ENCODE measurements around the gene COQ2. TPM values are rescaled to one million over a fixed set of nuclear protein-coding genes. Genes with fewer than 3 reads are reported as not detected.

COQ2 gene
- total and polyA plus RNA-seq, 2 experiments from 2014 or later, result 21.1 to 25.3 TPM

GRCh38 chr4:83231620-83232076, 53.0 kb downstream of the COQ2 start:
- Histone ChIP-seq H3K4me2 (no peak overlapping the region), H3K36me3 (ENCODE audit: insufficient read depth) (no peaks in the 10 kb centered on the region), H4K20me1 (replicated peaks; ENCODE audit: insufficient read depth) (no peaks in the 10 kb centered on the region), H3K4me1 (ENCODE audit: insufficient read depth) (no peaks in the 10 kb centered on the region), H3K27ac (ENCODE audit: low read depth) (no peak overlapping the region), H3K9me2 (ENCODE audit: insufficient read depth) (peaks cover 10% of the 10 kb centered on the region; the same call in 1 of the 2 replicates), H3K79me2 (replicated peaks; ENCODE audit: insufficient read depth) (no peaks in the 10 kb centered on the region), H3K27me3 (ENCODE audit: insufficient read depth) (no peaks in the 10 kb centered on the region), H2AFZ (no peak overlapping the region), H3F3A (replicated peaks; ENCODE audit: low read depth) (no peaks in the 10 kb centered on the region), H3K4me3 (no peak overlapping the region)
- no peaks in the 10 kb centered on the region for H3K9me3 Mint-ChIP-seq
- peaks cover 13% of the 10 kb centered on the region; the same call in 2 of the 3 replicates for H3K4me1 Mint-ChIP-seq
- H3K4me3 Mint-ChIP-seq, result no peak overlapping the region
- H3K36me3 Mint-ChIP-seq (ENCODE audit: low read depth), result no peaks in the 10 kb centered on the region
- no peak for ATAC-seq
- no peak overlapping the region for H3K27ac Mint-ChIP-seq
- DNase-seq (ENCODE audit: low spot score), result no peak
- TF ChIP-seq CTCF (conservative IDR thresholded peaks at IDR 0.05; ENCODE audit: low read depth in 2 of 2) (no peak), POLR2AphosphoS5 (IDR thresholded peaks at IDR 0.05; ENCODE audit: low read depth) (no peak), REST (IDR thresholded peaks at IDR 0.05; ENCODE audit: unreplicated experiment) (no peak), ETS1 (IDR thresholded peaks at IDR 0.05) (no peak), ZNF331 (CRISPR knock-in tag; IDR thresholded peaks at IDR 0.05; ENCODE audit: low read depth) (no peak), CREB1 (CRISPR knock-in tag; IDR thresholded peaks at IDR 0.05; ENCODE audit: low read depth) (no peak), NANOG (IDR thresholded peaks at IDR 0.05; ENCODE audit: borderline replicate concordance) (no peak), ZNF462 (CRISPR knock-in tag; IDR thresholded peaks at IDR 0.05) (no peak), ZNF114 (CRISPR knock-in tag; IDR thresholded peaks at IDR 0.05) (no peak)
- H3K27me3 Mint-ChIP-seq (ENCODE audit: insufficient read depth, low read depth, poor library complexity), result peaks cover 4% of the 10 kb centered on the region
